Measurements from ENCODE around the gene RALY.

- TF ChIP-seq POLR2A (IDR thresholded peaks at IDR 0.05) (peak; percentile 49), CTCF (IDR thresholded peaks at IDR 0.05) (no peak)
Observed at GRCh38 chr20:33992923-33993575, 662 bp upstream of the RALY start.

Measured in ovary (tissue), 3 donors.